Measurements from ENCODE around the gene TFCP2.

GRCh38 chr12:51126297-51126696 lies 46.6 kb downstream of the TFCP2 start:
- TF ChIP-seq CTCF (IDR thresholded peaks at IDR 0.05), result no peak
- no peak for TF ChIP-seq EP300 (IDR thresholded peaks at IDR 0.05)
- no peak for TF ChIP-seq POLR2A (IDR thresholded peaks at IDR 0.05)
- TF ChIP-seq POLR2AphosphoS5 (IDR thresholded peaks at IDR 0.05), result no peak
